Colonic mucosa (tissue), 4 donors: ENCODE data around the gene TRMT1. TPM values are rescaled to one million over a fixed set of nuclear protein-coding genes. Genes with fewer than 3 reads are reported as not detected.

Experiments
- DNase-seq: peaks from one replicate; pipeline ENCODE4 v3.0.0-alpha.2; 2020
- H3K27ac ChIP-seq: fragments of 200-600 bp; one replicate; pipeline ENCODE4 v1.8.0; 2021
- H3K27me3 ChIP-seq: fragments of 200-600 bp; one replicate; pipeline ENCODE4 v1.8.0; 2021
- H3K36me3 ChIP-seq: fragments of 200-600 bp; one replicate; pipeline ENCODE4 v1.8.0; 2021
- H3K4me1 ChIP-seq: fragments of 200-600 bp; one replicate; pipeline ENCODE4 v1.8.0; 2021; ENCODE audit warnings: mild to moderate bottlenecking
- H3K4me3 ChIP-seq: fragments of 200-600 bp; one replicate; pipeline ENCODE4 v1.8.0; 2021
- H3K9ac ChIP-seq, 2 donors: one replicate each; pipeline ENCODE4 v1.7.0; 2013; ENCODE audit warnings: control low read depth in 2 of 2, low read depth in 2 of 2, low read length in 2 of 2
- H3K9me3 ChIP-seq: fragments of 200-600 bp; one replicate; pipeline ENCODE4 v1.8.0; 2021
- CTCF ChIP-seq: fragments of 200-600 bp; IDR thresholded peaks from one replicate; pipeline ENCODE4 v1.8.0; 2022; ENCODE audit warnings: antibody characterized with exemption, mild to moderate bottlenecking
- intact Hi-C: fragments of 100-400 bp; cut with DNase I; formaldehyde crosslinking; loops from one replicate; pipeline ENCODE4 v1.14.1; 2022
- total RNA-seq, 2 donors: library from RNA; stranded (reverse); fragmentation: NEBNext Ultra II Directional in 1 of 2; extraction: Animal tissue kit (Norgen Biotek cat#: 25700) in 1 of 2; gene quantifications; one replicate each; pipeline ENCODE4 v1.2.1, GENCODE V29; 2021
- donor health status: healthy.
- donor health status: DM: no; HTN: no; CAD: no.
- donor health status: DM: no; HTN: no; CAD: no.

TRMT1 gene
- total RNA-seq, 2 donors from 2014 or later, result 17.5 to 40.1 TPM

GRCh38 chr19:13085666-13086065, 30.9 kb downstream of the TRMT1 start:
- Histone ChIP-seq H3K27me3 (no peaks in the 10 kb centered on the region), H3K9ac (no peak overlapping the region), H3K27ac (no peak overlapping the region), H3K4me1 (no peaks in the 10 kb centered on the region), H3K4me3 (no peak overlapping the region), H3K9me3 (no peaks in the 10 kb centered on the region), H3K36me3 (no peaks in the 10 kb centered on the region)
- DNase-seq, result no peak
- intact Hi-C loops, result no loop called here
- no peak for TF ChIP-seq CTCF

GRCh38 chr19:13083627-13084026, 32.9 kb downstream of the TRMT1 start:
- intact Hi-C loops, result no loop called here
- H3K4me3 ChIP-seq, result no peak overlapping the region
- H3K36me3 ChIP-seq, result no peaks in the 10 kb centered on the region
- H3K9me3 ChIP-seq, result no peaks in the 10 kb centered on the region
- no peak overlapping the region for H3K27ac ChIP-seq
- H3K27me3 ChIP-seq, result no peaks in the 10 kb centered on the region
- DNase-seq, result no peak
- peaks cover 13% of the 10 kb centered on the region for H3K4me1 ChIP-seq
- H3K9ac ChIP-seq, result no peak overlapping the region
- TF ChIP-seq CTCF, result no peak

GRCh38 chr19:13083008-13083404, 33.5 kb downstream of the TRMT1 start:
- peaks cover 18% of the 10 kb centered on the region for H3K4me1 ChIP-seq
- no peak for TF ChIP-seq CTCF
- no peak overlapping the region for H3K27ac ChIP-seq
- H3K36me3 ChIP-seq, result no peaks in the 10 kb centered on the region
- H3K9me3 ChIP-seq, result no peaks in the 10 kb centered on the region
- DNase-seq, result no peak
- no peak overlapping the region for H3K4me3 ChIP-seq
- H3K9ac ChIP-seq, result no peak overlapping the region
- intact Hi-C loops, result no loop called here
- H3K27me3 ChIP-seq, result no peaks in the 10 kb centered on the region

- H3K4me3 ChIP-seq, result no peak overlapping the region
- H3K27me3 ChIP-seq, result no peaks in the 10 kb centered on the region
- intact Hi-C loops, result no loop called here
- H3K9ac ChIP-seq, result no peak overlapping the region
- TF ChIP-seq CTCF, result no peak
- DNase-seq, result no peak
- H3K27ac ChIP-seq, result no peak overlapping the region
- no peaks in the 10 kb centered on the region for H3K9me3 ChIP-seq
- H3K4me1 ChIP-seq, result peaks cover 18% of the 10 kb centered on the region
- no peaks in the 10 kb centered on the region for H3K36me3 ChIP-seq
Observed at GRCh38 chr19:13082192-13083007, 34.1 kb downstream of the TRMT1 start.

GRCh38 chr19:13079542-13079986, 37.0 kb downstream of the TRMT1 start:
- Histone ChIP-seq H3K27me3 (no peaks in the 10 kb centered on the region), H3K27ac (peak overlapping the region; percentile 86), H3K4me1 (peaks cover 18% of the 10 kb centered on the region), H3K9me3 (no peaks in the 10 kb centered on the region), H3K4me3 (no peak overlapping the region), H3K9ac (peak overlapping the region; percentile 61 to 78), H3K36me3 (no peaks in the 10 kb centered on the region)
- peak; percentile 84 for DNase-seq
- intact Hi-C loops, result no loop called here
- no peak for TF ChIP-seq CTCF
